Vein endothelial cell (primary cell): ENCODE measurements around the gene NDUFV1. TPM values are rescaled to one million over a fixed set of nuclear protein-coding genes. Genes with fewer than 3 reads are reported as not detected.

Source experiments
- small RNA-seq: library from RNA; depleted of rRNA; stranded (forward); fragments of <200 nt; gene quantifications from one replicate; pipeline ENCODE3, GENCODE V24; 2012
- total RNA-seq: library from RNA; depleted of rRNA; stranded (reverse); fragments of >200 nt; gene quantifications from 2 replicates; pipeline ENCODE4 v1.2.3, GENCODE V29; 2012

The NDUFV1 gene
- total RNA-seq = 161 and 225 TPM in 2 replicates

GRCh38 chr11:67606492-67607295 lies at the start of gene NDUFV1:
Gene NDUFV1 (plus strand): TSS chr11:67606936. CDS start chr11:67607005, 69 bp downstream.

GRCh38 chr11:67583247-67584204 lies 23.2 kb upstream of the NDUFV1 start, which contains the start of gene GSTP1:
Gene GSTP1 (plus strand): TSS chr11:67583812. CDS start chr11:67583844, 32 bp downstream.

GRCh38 chr11:67629386-67630227 lies 22.9 kb downstream of the NDUFV1 start, which contains the start of gene NUDT8:
Gene NUDT8 (minus strand): TSS chr11:67629937. CDS start chr11:67629911, 26 bp downstream.

GRCh38 chr11:67639438-67639859 lies 32.7 kb downstream of the NDUFV1 start, which contains the start of gene TBX10:
Gene TBX10 (minus strand): TSS chr11:67639763. CDS start chr11:67639472, 291 bp downstream.

Small RNA genes lying within 50 kb of the gene (small RNA-seq; reads per million reads assigned to genes)
- not detected for gene AP003385.3

Other genes starting within 250 kb of the NDUFV1 start
- 4.6 TPM in 2 replicates for gene CLCF1, start 233.3 kb upstream of the NDUFV1 start, total RNA-seq
- 6.7 and 8.8 TPM in 2 replicates for gene RAD9A, start 214.9 kb upstream of the NDUFV1 start, total RNA-seq
- gene PPP1CA, start 205.1 kb upstream of the NDUFV1 start, total RNA-seq = 275 and 323 TPM in 2 replicates
- under 0.01 and 0.19 TPM in 2 replicates for gene TBC1D10C, start 202.9 kb upstream of the NDUFV1 start, total RNA-seq
- gene CARNS1, start 191.3 kb upstream of the NDUFV1 start, total RNA-seq = 0.19 and 0.33 TPM in 2 replicates
- 43.0 and 44.4 TPM in 2 replicates for gene RPS6KB2, start 178.4 kb upstream of the NDUFV1 start, total RNA-seq
- 0.19 and 0.33 TPM in 2 replicates for gene PTPRCAP, start 169.3 kb upstream of the NDUFV1 start, total RNA-seq
- 139 and 168 TPM in 2 replicates for gene CORO1B, start 163.5 kb upstream of the NDUFV1 start, total RNA-seq
- gene GPR152, start 154.2 kb upstream of the NDUFV1 start, total RNA-seq = not detected in 2 replicates
- gene CABP4, start 151.6 kb upstream of the NDUFV1 start, total RNA-seq = 1.9 and 3.9 TPM in 2 replicates
- gene TMEM134, start 137.7 kb upstream of the NDUFV1 start, total RNA-seq = 24.7 and 32.0 TPM in 2 replicates
- gene AIP, start 123.9 kb upstream of the NDUFV1 start, total RNA-seq = 38.9 and 59.1 TPM in 2 replicates
- 7.3 and 11.4 TPM in 2 replicates for gene PITPNM1, start 101.6 kb upstream of the NDUFV1 start, total RNA-seq
- gene CDK2AP2, start 98.8 kb upstream of the NDUFV1 start, total RNA-seq = 24.2 and 24.6 TPM in 2 replicates
- gene CABP2, start 83.5 kb upstream of the NDUFV1 start, total RNA-seq = not detected in 2 replicates
- 524 and 841 TPM in 2 replicates for gene GSTP1, start 23.1 kb upstream of the NDUFV1 start, total RNA-seq
- 5.2 and 10.6 TPM in 2 replicates for gene NUDT8, start 23.0 kb downstream of the NDUFV1 start, total RNA-seq
- not detected in 2 replicates for gene TBX10, start 32.8 kb downstream of the NDUFV1 start, total RNA-seq
- not detected in 2 replicates for gene ACY3, start 43.8 kb downstream of the NDUFV1 start, total RNA-seq
- gene ALDH3B2, start 67.7 kb downstream of the NDUFV1 start, total RNA-seq = not detected in 2 replicates